Measurements from ENCODE around the gene TRIM28.

- no peak for TF ChIP-seq CTCF (IDR thresholded peaks at IDR 0.05)
- TF ChIP-seq POLR2A (IDR thresholded peaks at IDR 0.05), result no peak
- TF ChIP-seq EP300 (IDR thresholded peaks at IDR 0.05), result no peak
These were observed 40.9 kb downstream of the TRIM28 start for GRCh38 chr19:58584498-58585441.

Measured in stomach (tissue), 4 donors.